ENCODE measurements around the gene KCNH8.

The KCNH8 gene

GRCh38 chr3:19248143-19248542 lies 99.8 kb downstream of the KCNH8 start:
- Histone ChIP-seq H3K4me1 (no peaks in the 10 kb centered on the region), H3K36me3 (no peaks in the 10 kb centered on the region), H3K4me3 (no peak overlapping the region), H4K20me1 (no peaks in the 10 kb centered on the region), H3K27me3 (no peaks in the 10 kb centered on the region), H3K27ac (no peak overlapping the region), H3K4me2 (no peak overlapping the region), H3K9ac (no peak overlapping the region), H3K9me3 (peaks cover 14% of the 10 kb centered on the region)
- TF ChIP-seq Cebpa-rat (IDR thresholded peaks at IDR 0.05), result no peak

- peaks cover 14% of the 10 kb centered on the region for H3K9me3 ChIP-seq
- H3K36me3 ChIP-seq, result no peaks in the 10 kb centered on the region
- no peak overlapping the region for H3K9ac ChIP-seq
- no peak overlapping the region for H3K27ac ChIP-seq
- no peaks in the 10 kb centered on the region for H4K20me1 ChIP-seq
- no peak for TF ChIP-seq Cebpa-rat (IDR thresholded peaks at IDR 0.05)
- no peaks in the 10 kb centered on the region for H3K27me3 ChIP-seq
- H3K4me3 ChIP-seq, result no peak overlapping the region
- no peak overlapping the region for H3K4me2 ChIP-seq
- peaks cover 5% of the 10 kb centered on the region for H3K4me1 ChIP-seq
Observed at GRCh38 chr3:19248767-19249166, 100.5 kb downstream of the KCNH8 start.

GRCh38 chr3:19250959-19251610 lies 102.8 kb downstream of the KCNH8 start:
- no peak overlapping the region for H3K9ac ChIP-seq
- H3K4me2 ChIP-seq, result no peak overlapping the region
- no peak for TF ChIP-seq Cebpa-rat (IDR thresholded peaks at IDR 0.05)

GRCh38 chr3:19254189-19254588 lies 105.9 kb downstream of the KCNH8 start:
- Histone ChIP-seq H3K36me3 (no peaks in the 10 kb centered on the region), H3K27ac (peak overlapping the region; percentile 20; the same call in 1 of the 2 replicates), H4K20me1 (no peaks in the 10 kb centered on the region), H3K9me3 (peaks cover 9% of the 10 kb centered on the region), H3K4me2 (peak overlapping the region; percentile 44), H3K9ac (no peak overlapping the region), H3K4me3 (no peak overlapping the region), H3K4me1 (peaks cover 18% of the 10 kb centered on the region), H3K27me3 (no peaks in the 10 kb centered on the region)
- no peak for TF ChIP-seq Cebpa-rat (IDR thresholded peaks at IDR 0.05)

More at GRCh38 chr3:19250959-19251610, 102.8 kb downstream of the KCNH8 start:
- no peaks in the 10 kb centered on the region for H4K20me1 ChIP-seq
- no peaks in the 10 kb centered on the region for H3K36me3 ChIP-seq
- H3K27ac ChIP-seq, result no peak overlapping the region
- no peak overlapping the region for H3K4me3 ChIP-seq
- no peaks in the 10 kb centered on the region for H3K27me3 ChIP-seq
- H3K9me3 ChIP-seq, result peaks cover 5% of the 10 kb centered on the region
- peaks cover 18% of the 10 kb centered on the region for H3K4me1 ChIP-seq

- Histone ChIP-seq H3K9ac (no peak overlapping the region), H3K27me3 (no peaks in the 10 kb centered on the region), H3K4me2 (peak overlapping the region; percentile 44), H3K36me3 (no peaks in the 10 kb centered on the region), H3K9me3 (peaks cover 9% of the 10 kb centered on the region), H3K27ac (peak overlapping the region; percentile 20; the same call in 1 of the 2 replicates), H3K4me3 (no peak overlapping the region), H4K20me1 (no peaks in the 10 kb centered on the region), H3K4me1 (peaks cover 18% of the 10 kb centered on the region)
- no peak for TF ChIP-seq Cebpa-rat (IDR thresholded peaks at IDR 0.05)
Observed at GRCh38 chr3:19254784-19255338, 106.6 kb downstream of the KCNH8 start.

GRCh38 chr3:19256313-19256712 lies 108.0 kb downstream of the KCNH8 start:
- peaks cover 18% of the 10 kb centered on the region for H3K4me1 ChIP-seq
- no peaks in the 10 kb centered on the region for H3K27me3 ChIP-seq
- no peak overlapping the region for H3K27ac ChIP-seq
- peaks cover 9% of the 10 kb centered on the region for H3K9me3 ChIP-seq
- H4K20me1 ChIP-seq, result no peaks in the 10 kb centered on the region
- H3K36me3 ChIP-seq, result no peaks in the 10 kb centered on the region
- H3K4me2 ChIP-seq, result no peak overlapping the region
- H3K9ac ChIP-seq, result no peak overlapping the region
- no peak overlapping the region for H3K4me3 ChIP-seq
- no peak for TF ChIP-seq Cebpa-rat (IDR thresholded peaks at IDR 0.05)

- H3K27me3 ChIP-seq, result no peaks in the 10 kb centered on the region
- H3K36me3 ChIP-seq, result no peaks in the 10 kb centered on the region
- no peaks in the 10 kb centered on the region for H3K4me1 ChIP-seq
- no peak overlapping the region for H3K9ac ChIP-seq
- no peak overlapping the region for H3K27ac ChIP-seq
- no peaks in the 10 kb centered on the region for H4K20me1 ChIP-seq
- H3K9me3 ChIP-seq, result no peaks in the 10 kb centered on the region
- peak; percentile 28; the same call in 1 of the 2 replicates for TF ChIP-seq Cebpa-rat (IDR thresholded peaks at IDR 0.05)
- no peak overlapping the region for H3K4me2 ChIP-seq
- H3K4me3 ChIP-seq, result no peak overlapping the region
Observed at GRCh38 chr3:19263606-19264005, 115.3 kb downstream of the KCNH8 start.

- H3K4me1 ChIP-seq, result no peaks in the 10 kb centered on the region
- no peaks in the 10 kb centered on the region for H4K20me1 ChIP-seq
- H3K9ac ChIP-seq, result no peak overlapping the region
- H3K27me3 ChIP-seq, result no peaks in the 10 kb centered on the region
- no peak for TF ChIP-seq Cebpa-rat (IDR thresholded peaks at IDR 0.05)
- H3K4me2 ChIP-seq, result no peak overlapping the region
- no peak overlapping the region for H3K4me3 ChIP-seq
- no peak overlapping the region for H3K27ac ChIP-seq
- no peaks in the 10 kb centered on the region for H3K9me3 ChIP-seq
- H3K36me3 ChIP-seq, result no peaks in the 10 kb centered on the region
Observed at GRCh38 chr3:19264424-19264823, 116.1 kb downstream of the KCNH8 start.

- no peaks in the 10 kb centered on the region for H4K20me1 ChIP-seq
- no peaks in the 10 kb centered on the region for H3K9me3 ChIP-seq
- no peak overlapping the region for H3K9ac ChIP-seq
- H3K36me3 ChIP-seq, result no peaks in the 10 kb centered on the region
- TF ChIP-seq Cebpa-rat (IDR thresholded peaks at IDR 0.05), result no peak
- no peaks in the 10 kb centered on the region for H3K4me1 ChIP-seq
- no peak overlapping the region for H3K4me3 ChIP-seq
- no peak overlapping the region for H3K27ac ChIP-seq
- no peak overlapping the region for H3K4me2 ChIP-seq
- H3K27me3 ChIP-seq, result no peaks in the 10 kb centered on the region
Observed at GRCh38 chr3:19267040-19267439, 118.7 kb downstream of the KCNH8 start.

GRCh38 chr3:19270481-19270880 lies 122.2 kb downstream of the KCNH8 start:
- no peaks in the 10 kb centered on the region for H3K36me3 ChIP-seq
- H3K9me3 ChIP-seq, result no peaks in the 10 kb centered on the region
- TF ChIP-seq Cebpa-rat (IDR thresholded peaks at IDR 0.05), result no peak
- no peak overlapping the region for H3K27ac ChIP-seq
- H3K9ac ChIP-seq, result no peak overlapping the region
- H3K4me2 ChIP-seq, result no peak overlapping the region
- H3K27me3 ChIP-seq, result no peaks in the 10 kb centered on the region
- H4K20me1 ChIP-seq, result no peaks in the 10 kb centered on the region
- H3K4me3 ChIP-seq, result no peak overlapping the region
- H3K4me1 ChIP-seq, result no peaks in the 10 kb centered on the region
